HepG2 (cell line): ENCODE results near the gene HSD3B7. TPM values are rescaled to one million over a fixed set of nuclear protein-coding genes. Genes with fewer than 3 reads are reported as not detected.

Experiments
- ATAC-seq: fragments of 200-7000 bp; cut with Tn5 transposase; 3 replicates; pipeline ENCODE4 v1.9.1; 2020; ENCODE audit warnings: mild to moderate bottlenecking, moderate library complexity
- BruUV-seq: library from RNA; stranded (reverse); fragments of 400-500 nt; replicated peaks from 2 replicates; lab custom pipeline; 2021; lab: Mats Ljungman, UMichigan
- CTCF ChIA-PET: fragments of 300-600 bp; formaldehyde crosslinking; extraction: SDS; loops from one replicate; lab custom pipeline; 2021; ENCODE audit warnings: low total read pairs, inconsistent platforms, low intra/inter-chr PET ratio; lab: Yijun Ruan, JAX
- POLR2A ChIA-PET: fragments of 350-600 bp; sonication (Branson Sonifier 250); formaldehyde crosslinking; loops from one replicate; lab custom pipeline; 2020; ENCODE audit warnings: antibody characterized with exemption, inconsistent platforms; lab: Yijun Ruan, JAX
- DNase-seq: peaks from one replicate; pipeline ENCODE4 v3.0.0-alpha.2; 2015; ENCODE audit warnings: low spot score
- FAIRE-seq: peaks from 3 replicates; lab custom pipeline; 2011; peaks lifted over from hg19 to GRCh38; lab: Jason Lieb, UNC
- H2AFZ ChIP-seq: one replicate; pipeline ENCODE4 v1.6.1; 2011; ENCODE audit warnings: low read length, inconsistent platforms
- H3K27ac ChIP-seq: fragments of 300-600 bp; 3 replicates; pipeline ENCODE4 v1.8.0; 2011; ENCODE audit warnings: mixed run types, mild to moderate bottlenecking, mixed read lengths, low read length, inconsistent platforms; ENCODE audit not compliant: insufficient read depth; ENCODE audit errors: extremely low read length
- H3K27me3 ChIP-seq, 2 experiments: fragments of 200-600 bp in 1 of 2; 2 replicates in 1 of 2; 3 replicates in 1 of 2; pipeline versions ENCODE4 v1.6.0 to v1.8.0; 2011; ENCODE audit warnings: low read length in 2 of 2, mild to moderate bottlenecking in 2 of 2, moderate library complexity in 2 of 2, inconsistent platforms in 1 of 2; ENCODE audit not compliant: insufficient read depth in 2 of 2, control insufficient read depth in 1 of 2
- H3K36me3 ChIP-seq, 2 experiments: fragments of 200-600 bp in 1 of 2; replicated peaks in 1 of 2; 2 replicates in 1 of 2; 3 replicates in 1 of 2; pipeline versions ENCODE4 v1.5.1 to v1.8.0; 2011; ENCODE audit warnings: low read length in 2 of 2, inconsistent platforms in 1 of 2; ENCODE audit not compliant: insufficient read depth in 2 of 2, control insufficient read depth in 1 of 2
- H3K4me1 ChIP-seq: 2 replicates; pipeline ENCODE4 v1.5.1; 2012; ENCODE audit warnings: low read length, inconsistent platforms; ENCODE audit not compliant: insufficient read depth
- H3K4me2 ChIP-seq: 2 replicates; pipeline ENCODE4 v1.6.0; 2011; ENCODE audit warnings: low read depth, low read length, inconsistent platforms
- H3K4me3 ChIP-seq, 3 experiments: fragments of 200-600 bp in 1 of 3; sonication (generic), shearing (Covaris generic) in 1 of 3; replicated peaks in 1 of 3; 2 replicates each; pipeline ENCODE4 v1.5.1; 2011 to 2016; ENCODE audit warnings: low read length in 3 of 3, inconsistent platforms in 2 of 3, low read depth in 2 of 3, mild to moderate bottlenecking in 2 of 3, control low read depth in 1 of 3, mixed read lengths in 1 of 3; ENCODE audit not compliant: insufficient read depth in 1 of 3
- H3K79me2 ChIP-seq: one replicate; pipeline ENCODE4 v1.6.1; 2011; ENCODE audit warnings: low read length, inconsistent platforms; ENCODE audit not compliant: insufficient read depth
- H3K9ac ChIP-seq: 2 replicates; pipeline ENCODE4 v1.6.0; 2011; ENCODE audit warnings: mild to moderate bottlenecking, low read depth, low read length, inconsistent platforms; ENCODE audit not compliant: insufficient read depth
- H3K9me3 ChIP-seq: 2 replicates; pipeline ENCODE4 v1.5.1; 2012; ENCODE audit warnings: mild to moderate bottlenecking, low read length
- H4K20me1 ChIP-seq: 2 replicates; pipeline ENCODE4 v1.6.0; 2011; ENCODE audit warnings: inconsistent platforms, mild to moderate bottlenecking, low read length, moderate library complexity; ENCODE audit not compliant: insufficient read depth
- AKAP8 ChIP-seq: sonication (generic); formaldehyde crosslinking; IDR thresholded peaks from 2 replicates; pipeline ENCODE4 v1.5.1; 2020; ENCODE audit warnings: mild to moderate bottlenecking, missing genetic modification reagents
- MIXL1 ChIP-seq: IDR thresholded peaks from 2 replicates; pipeline ENCODE4 v1.6.1; 2016
- NFAT5 ChIP-seq: sonication (generic); formaldehyde crosslinking; IDR thresholded peaks from 2 replicates; pipeline ENCODE4 v1.4.0; 2020; ENCODE audit warnings: missing genetic modification reagents
- NONO ChIP-seq, 2 experiments: fragments of 450-650 bp in 1 of 2; sonication (generic) in 1 of 2; formaldehyde crosslinking in 1 of 2; IDR thresholded peaks in 1 of 2; conservative IDR thresholded peaks in 1 of 2; 2 replicates each; pipeline versions ENCODE4 v1.6.1 to v1.8.0; 2017 to 2022; ENCODE audit warnings: mild to moderate bottlenecking in 1 of 2, missing genetic modification reagents in 1 of 2, moderate library complexity in 1 of 2
- RBFOX2 ChIP-seq: fragments of 200-400 bp; formaldehyde crosslinking; IDR thresholded peaks from 2 replicates; pipeline ENCODE4 v1.6.1; 2017; ENCODE audit warnings: low read depth, mild to moderate bottlenecking, low read length
- ZNF451 ChIP-seq: sonication (generic); formaldehyde crosslinking; IDR thresholded peaks from 2 replicates; pipeline ENCODE4 v1.5.0; 2020; ENCODE audit warnings: mild to moderate bottlenecking, missing genetic modification reagents
- ZNF709 ChIP-seq: sonication (generic); formaldehyde crosslinking; IDR thresholded peaks from 2 replicates; pipeline ENCODE4 v1.5.0; 2020; ENCODE audit warnings: mild to moderate bottlenecking, missing genetic modification reagents
- WGBS: methylation state at CpG from one replicate; pipeline ENCODE4 v1.1.6; 2017; ENCODE audit warnings: low lambda C conversion rate; 5-methylcytosine and 5-hydroxymethylcytosine counted together
- in situ Hi-C: cut with HindIII; loops from 2 replicates; pipeline ENCODE4 v1.10.0; 2017; ENCODE audit warnings: low pct_unique_long_range_greater_than_20kb; ENCODE audit not compliant: extremely low pct_ligation_motif_present
- intact Hi-C: fragments of 100-400 bp; cut with micrococcal nuclease; formaldehyde crosslinking; loops from one replicate; pipeline ENCODE4 v1.10.0; 2022; ENCODE audit not compliant: unreplicated experiment
- polyA plus RNA-seq, 8 experiments: library from polyadenylated mRNA; depleted of rRNA in 3 of 8; stranded (reverse) in 7 of 8; unstranded in 1 of 8; fragments of >200 nt; fragmentation: Illumina TruSeq in 4 of 8; extraction: Trizol in 4 of 8; gene quantifications; 2 replicates each; pipeline versions ENCODE4 v1.2.1 to v1.2.3, GENCODE V29; 2011 to 2016; ENCODE audit warnings: low read depth in 4 of 8, missing spikeins in 1 of 8, mixed read lengths in 1 of 8; ENCODE audit not compliant: insufficient read depth in 1 of 8
- total RNA-seq, 5 experiments: library from RNA; depleted of rRNA; stranded (reverse); fragments of >200 nt; fragmentation: Illumina TruSeq; extraction: Trizol; gene quantifications; 2 replicates each; pipeline ENCODE4 v1.2.3, GENCODE V29; 2016; ENCODE audit warnings: low read depth in 1 of 5
- TF ChIP-seq, protein P1 (sequence below): IDR thresholded peaks from 2 replicates; pipeline ENCODE4 v1.4.0; 2020; ENCODE audit warnings: mild to moderate bottlenecking, missing genetic modification reagents
- TF ChIP-seq, protein P2 (sequence below): sonication (generic); formaldehyde crosslinking; IDR thresholded peaks from 2 replicates; pipeline ENCODE4 v1.4.0; 2020; ENCODE audit warnings: missing genetic modification reagents, borderline replicate concordance

The HSD3B7 gene
- total and polyA plus RNA-seq, 2 of the 13 experiments (the other 11 are each of a cell fraction or from before 2014, with no cell fraction given), result 32.9 to 69.7 TPM

GRCh38 chr16:30944352-30944751 is 40.7 kb upstream of the HSD3B7 start (continued):
- TF ChIP-seq, protein P1, sequence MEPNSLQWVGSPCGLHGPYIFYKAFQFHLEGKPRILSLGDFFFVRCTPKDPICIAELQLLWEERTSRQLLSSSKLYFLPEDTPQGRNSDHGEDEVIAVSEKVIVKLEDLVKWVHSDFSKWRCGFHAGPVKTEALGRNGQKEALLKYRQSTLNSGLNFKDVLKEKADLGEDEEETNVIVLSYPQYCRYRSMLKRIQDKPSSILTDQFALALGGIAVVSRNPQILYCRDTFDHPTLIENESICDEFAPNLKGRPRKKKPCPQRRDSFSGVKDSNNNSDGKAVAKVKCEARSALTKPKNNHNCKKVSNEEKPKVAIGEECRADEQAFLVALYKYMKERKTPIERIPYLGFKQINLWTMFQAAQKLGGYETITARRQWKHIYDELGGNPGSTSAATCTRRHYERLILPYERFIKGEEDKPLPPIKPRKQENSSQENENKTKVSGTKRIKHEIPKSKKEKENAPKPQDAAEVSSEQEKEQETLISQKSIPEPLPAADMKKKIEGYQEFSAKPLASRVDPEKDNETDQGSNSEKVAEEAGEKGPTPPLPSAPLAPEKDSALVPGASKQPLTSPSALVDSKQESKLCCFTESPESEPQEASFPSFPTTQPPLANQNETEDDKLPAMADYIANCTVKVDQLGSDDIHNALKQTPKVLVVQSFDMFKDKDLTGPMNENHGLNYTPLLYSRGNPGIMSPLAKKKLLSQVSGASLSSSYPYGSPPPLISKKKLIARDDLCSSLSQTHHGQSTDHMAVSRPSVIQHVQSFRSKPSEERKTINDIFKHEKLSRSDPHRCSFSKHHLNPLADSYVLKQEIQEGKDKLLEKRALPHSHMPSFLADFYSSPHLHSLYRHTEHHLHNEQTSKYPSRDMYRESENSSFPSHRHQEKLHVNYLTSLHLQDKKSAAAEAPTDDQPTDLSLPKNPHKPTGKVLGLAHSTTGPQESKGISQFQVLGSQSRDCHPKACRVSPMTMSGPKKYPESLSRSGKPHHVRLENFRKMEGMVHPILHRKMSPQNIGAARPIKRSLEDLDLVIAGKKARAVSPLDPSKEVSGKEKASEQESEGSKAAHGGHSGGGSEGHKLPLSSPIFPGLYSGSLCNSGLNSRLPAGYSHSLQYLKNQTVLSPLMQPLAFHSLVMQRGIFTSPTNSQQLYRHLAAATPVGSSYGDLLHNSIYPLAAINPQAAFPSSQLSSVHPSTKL (CRISPR knock-in tag), result no peak
- TF ChIP-seq, protein P2, sequence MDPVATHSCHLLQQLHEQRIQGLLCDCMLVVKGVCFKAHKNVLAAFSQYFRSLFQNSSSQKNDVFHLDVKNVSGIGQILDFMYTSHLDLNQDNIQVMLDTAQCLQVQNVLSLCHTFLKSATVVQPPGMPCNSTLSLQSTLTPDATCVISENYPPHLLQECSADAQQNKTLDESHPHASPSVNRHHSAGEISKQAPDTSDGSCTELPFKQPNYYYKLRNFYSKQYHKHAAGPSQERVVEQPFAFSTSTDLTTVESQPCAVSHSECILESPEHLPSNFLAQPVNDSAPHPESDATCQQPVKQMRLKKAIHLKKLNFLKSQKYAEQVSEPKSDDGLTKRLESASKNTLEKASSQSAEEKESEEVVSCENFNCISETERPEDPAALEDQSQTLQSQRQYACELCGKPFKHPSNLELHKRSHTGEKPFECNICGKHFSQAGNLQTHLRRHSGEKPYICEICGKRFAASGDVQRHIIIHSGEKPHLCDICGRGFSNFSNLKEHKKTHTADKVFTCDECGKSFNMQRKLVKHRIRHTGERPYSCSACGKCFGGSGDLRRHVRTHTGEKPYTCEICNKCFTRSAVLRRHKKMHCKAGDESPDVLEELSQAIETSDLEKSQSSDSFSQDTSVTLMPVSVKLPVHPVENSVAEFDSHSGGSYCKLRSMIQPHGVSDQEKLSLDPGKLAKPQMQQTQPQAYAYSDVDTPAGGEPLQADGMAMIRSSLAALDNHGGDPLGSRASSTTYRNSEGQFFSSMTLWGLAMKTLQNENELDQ, result no peak
- TF ChIP-seq, all 625 proteins: peak for 0

DNA sequence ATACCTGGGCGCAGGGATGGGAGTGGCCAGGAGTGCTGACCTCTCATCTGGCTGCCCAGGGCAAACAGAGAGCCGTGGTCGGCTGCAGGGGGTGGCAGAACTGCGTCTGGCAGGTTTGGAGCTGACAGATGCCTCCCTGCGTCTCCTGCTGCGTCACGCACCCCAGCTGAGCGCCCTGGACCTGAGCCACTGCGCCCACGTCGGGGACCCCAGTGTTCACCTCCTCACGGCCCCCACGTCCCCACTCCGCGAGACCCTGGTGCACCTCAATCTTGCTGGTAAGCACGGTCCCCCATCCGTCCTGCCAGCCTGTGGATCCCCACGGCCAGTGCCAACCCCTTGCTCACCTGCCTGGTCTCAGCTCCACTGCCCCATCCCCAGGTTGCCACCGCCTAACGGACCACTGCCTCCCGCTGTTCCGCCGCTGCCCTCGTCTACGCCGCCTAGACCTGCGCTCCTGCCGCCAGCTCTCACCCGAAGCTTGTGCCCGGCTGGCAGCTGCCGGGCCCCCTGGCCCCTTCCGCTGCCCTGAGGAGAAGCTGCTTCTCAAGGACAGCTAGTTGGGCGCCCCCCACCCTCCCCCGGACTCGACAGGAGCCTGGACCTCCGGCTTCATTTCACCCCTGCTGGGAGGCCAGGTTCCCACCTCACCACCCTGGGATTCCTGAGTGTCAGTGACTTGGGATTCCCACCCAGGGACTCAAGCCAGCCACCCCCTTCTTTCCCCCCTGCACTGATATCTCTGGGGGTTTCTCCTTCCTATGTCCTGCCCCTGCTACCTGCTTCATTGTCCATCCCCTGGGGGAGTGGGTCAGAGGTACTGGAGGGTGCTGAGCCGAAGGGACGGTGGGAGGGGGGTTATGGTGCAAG is 38.1 kb upstream of the HSD3B7 start:
- Histone ChIP-seq H3K36me3 (peaks cover 8 to 22% of the 10 kb centered on the region in 2 experiments; a peak in 4 of 5 replicates), H4K20me1 (no peaks in the 10 kb centered on the region), H3K4me1 (peaks cover 30% of the 10 kb centered on the region), H3K4me2 (no peak overlapping the region), H3K79me2 (peaks cover 5% of the 10 kb centered on the region), H3K27me3 (no peaks in the 10 kb centered on the region; a peak in 1 of 5 replicates), H3K9me3 (no peaks in the 10 kb centered on the region), H3K4me3 (no peak overlapping the region), H2AFZ (no peak overlapping the region), H3K27ac (no peak overlapping the region), H3K9ac (no peak overlapping the region)
- no TSS peak for BruUV-seq
- 96% methylated on average over 38 of the region's 38 CpGs for WGBS
- no peak for FAIRE-seq
- intact Hi-C loops (no loop called here), in situ Hi-C loops (no loop called here)
- POLR2A ChIA-PET, result interaction anchor here (0.9 kb wide), 1 partner anchor 12 kb away, joined by 3 read pairs; no protein-coding TSS in a partner anchor
- CTCF ChIA-PET, result no interaction called here
- no peak for ATAC-seq
- DNase-seq, result no peak
- TF ChIP-seq NONO (IDR thresholded peaks at IDR 0.05) (no peak), NONO (CRISPR knock-in tag; conservative IDR thresholded peaks at IDR 0.05) (no peak), AKAP8 (CRISPR knock-in tag) (no peak), RBFOX2 (peak; percentile 42; the same call in 1 of the 2 replicates), MIXL1 (no peak), ZNF709 (CRISPR knock-in tag) (no peak), ZNF451 (CRISPR knock-in tag) (no peak), NFAT5 (no peak)
